ENCODE data around the gene GDNF.
A peak's percentile ranks its signal among the peaks of the same experiment; 100 is the strongest.

GDNF gene

GRCh38 chr5:37839407-37840052 is at the start of gene GDNF:
TSS of gene GDNF (minus strand) at chr5:37840041. CDS start at chr5:37834796, 5,245 bp downstream.
- Histone ChIP-seq H3K27ac (ENCODE audit: low read length) (no peak within 1 kb of the TSS), H3K4me1 (ENCODE audit: insufficient read depth, low read length) (peaks cover 16% of the 10 kb centered on the region; the same call in 1 of the 2 replicates), H3K36me3 (ENCODE audit: insufficient read depth, low read depth, low read length) (no peaks in the 10 kb centered on the region)

GRCh38 chr5:37888476-37888875 is 48.6 kb upstream of the GDNF start:
- H3K27me3 ChIP-seq (ENCODE audit: insufficient read depth, low read length) = no peaks in the 10 kb centered on the region
- no peak overlapping the region for H3K4me3 ChIP-seq (ENCODE audit: low read length)
- H3K4me1 ChIP-seq (ENCODE audit: insufficient read depth, low read length) = no peaks in the 10 kb centered on the region
- no peak overlapping the region for H3K27ac ChIP-seq (ENCODE audit: low read length)
- H3K36me3 ChIP-seq (ENCODE audit: insufficient read depth, low read depth, low read length) = no peaks in the 10 kb centered on the region
- H3K9me3 ChIP-seq (ENCODE audit: insufficient read depth, low read depth, low read length) = no peaks in the 10 kb centered on the region
- H3K9ac ChIP-seq (ENCODE audit: low read depth, low read length) = no peak overlapping the region

More at GRCh38 chr5:37839407-37840052, at the start of gene GDNF:
- Histone ChIP-seq H3K9ac (ENCODE audit: low read depth, low read length) (no peak within 1 kb of the TSS), H3K4me3 (ENCODE audit: low read length) (peak within 1 kb of the TSS; percentile 66), H3K9me3 (ENCODE audit: insufficient read depth, low read depth, low read length) (peaks cover 3% of the 10 kb centered on the region; the same call in 1 of the 2 replicates), H3K27me3 (ENCODE audit: insufficient read depth, low read length) (peaks cover 96% of the 10 kb centered on the region)

GRCh38 chr5:37886242-37886905 is 46.5 kb upstream of the GDNF start:
- Histone ChIP-seq H3K4me1 (ENCODE audit: insufficient read depth, low read length) (no peaks in the 10 kb centered on the region), H3K27ac (ENCODE audit: low read length) (no peak overlapping the region), H3K9me3 (ENCODE audit: insufficient read depth, low read depth, low read length) (no peaks in the 10 kb centered on the region), H3K4me3 (ENCODE audit: low read length) (no peak overlapping the region), H3K27me3 (ENCODE audit: insufficient read depth, low read length) (no peaks in the 10 kb centered on the region), H3K36me3 (ENCODE audit: insufficient read depth, low read depth, low read length) (no peaks in the 10 kb centered on the region), H3K9ac (ENCODE audit: low read depth, low read length) (no peak overlapping the region)

GRCh38 chr5:37882636-37883035 is 42.8 kb upstream of the GDNF start:
- H3K4me3 ChIP-seq (ENCODE audit: low read length) = no peak overlapping the region
- no peak overlapping the region for H3K27ac ChIP-seq (ENCODE audit: low read length)
- H3K27me3 ChIP-seq (ENCODE audit: insufficient read depth, low read length) = no peaks in the 10 kb centered on the region
- H3K36me3 ChIP-seq (ENCODE audit: insufficient read depth, low read depth, low read length) = no peaks in the 10 kb centered on the region
- H3K9ac ChIP-seq (ENCODE audit: low read depth, low read length) = no peak overlapping the region
- H3K9me3 ChIP-seq (ENCODE audit: insufficient read depth, low read depth, low read length) = no peaks in the 10 kb centered on the region
- no peaks in the 10 kb centered on the region for H3K4me1 ChIP-seq (ENCODE audit: insufficient read depth, low read length)

- no peaks in the 10 kb centered on the region for H3K4me1 ChIP-seq (ENCODE audit: insufficient read depth, low read length)
- H3K9me3 ChIP-seq (ENCODE audit: insufficient read depth, low read depth, low read length) = no peaks in the 10 kb centered on the region; the same call in 1 of the 2 replicates
- H3K27ac ChIP-seq (ENCODE audit: low read length) = no peak overlapping the region
- no peaks in the 10 kb centered on the region for H3K27me3 ChIP-seq (ENCODE audit: insufficient read depth, low read length)
- H3K36me3 ChIP-seq (ENCODE audit: insufficient read depth, low read depth, low read length) = no peaks in the 10 kb centered on the region
- no peak overlapping the region for H3K9ac ChIP-seq (ENCODE audit: low read depth, low read length)
- no peak overlapping the region for H3K4me3 ChIP-seq (ENCODE audit: low read length)
Measured at GRCh38 chr5:37881359-37881758, 41.5 kb upstream of the GDNF start.

- Histone ChIP-seq H3K27ac (ENCODE audit: low read length) (no peak overlapping the region), H3K9ac (ENCODE audit: low read depth, low read length) (no peak overlapping the region), H3K4me3 (ENCODE audit: low read length) (no peak overlapping the region), H3K36me3 (ENCODE audit: insufficient read depth, low read depth, low read length) (no peaks in the 10 kb centered on the region), H3K27me3 (ENCODE audit: insufficient read depth, low read length) (no peaks in the 10 kb centered on the region), H3K4me1 (ENCODE audit: insufficient read depth, low read length) (peaks cover 6% of the 10 kb centered on the region; the same call in 1 of the 2 replicates), H3K9me3 (ENCODE audit: insufficient read depth, low read depth, low read length) (no peaks in the 10 kb centered on the region; the same call in 1 of the 2 replicates)
Measured at GRCh38 chr5:37876943-37877342, 37.1 kb upstream of the GDNF start.

- H3K4me3 ChIP-seq (ENCODE audit: low read length) = no peak overlapping the region
- H3K27ac ChIP-seq (ENCODE audit: low read length) = no peak overlapping the region
- peaks cover 6% of the 10 kb centered on the region; the same call in 1 of the 2 replicates for H3K4me1 ChIP-seq (ENCODE audit: insufficient read depth, low read length)
- no peaks in the 10 kb centered on the region; the same call in 1 of the 2 replicates for H3K9me3 ChIP-seq (ENCODE audit: insufficient read depth, low read depth, low read length)
- H3K36me3 ChIP-seq (ENCODE audit: insufficient read depth, low read depth, low read length) = no peaks in the 10 kb centered on the region
- no peaks in the 10 kb centered on the region for H3K27me3 ChIP-seq (ENCODE audit: insufficient read depth, low read length)
- no peak overlapping the region for H3K9ac ChIP-seq (ENCODE audit: low read depth, low read length)
Measured at GRCh38 chr5:37876245-37876644, 36.4 kb upstream of the GDNF start.

- no peaks in the 10 kb centered on the region for H3K36me3 ChIP-seq (ENCODE audit: insufficient read depth, low read depth, low read length)
- H3K9me3 ChIP-seq (ENCODE audit: insufficient read depth, low read depth, low read length) = no peaks in the 10 kb centered on the region; the same call in 1 of the 2 replicates
- H3K4me3 ChIP-seq (ENCODE audit: low read length) = no peak overlapping the region
- peaks cover 6% of the 10 kb centered on the region; the same call in 1 of the 2 replicates for H3K4me1 ChIP-seq (ENCODE audit: insufficient read depth, low read length)
- H3K27me3 ChIP-seq (ENCODE audit: insufficient read depth, low read length) = no peaks in the 10 kb centered on the region
- H3K9ac ChIP-seq (ENCODE audit: low read depth, low read length) = no peak overlapping the region
- no peak overlapping the region for H3K27ac ChIP-seq (ENCODE audit: low read length)
Measured at GRCh38 chr5:37875051-37875787, 35.4 kb upstream of the GDNF start.

- Histone ChIP-seq H3K27me3 (ENCODE audit: insufficient read depth, low read length) (no peaks in the 10 kb centered on the region), H3K36me3 (ENCODE audit: insufficient read depth, low read depth, low read length) (no peaks in the 10 kb centered on the region), H3K27ac (ENCODE audit: low read length) (no peak overlapping the region), H3K4me1 (ENCODE audit: insufficient read depth, low read length) (peaks cover 6% of the 10 kb centered on the region; the same call in 1 of the 2 replicates), H3K9me3 (ENCODE audit: insufficient read depth, low read depth, low read length) (no peaks in the 10 kb centered on the region; the same call in 1 of the 2 replicates), H3K4me3 (ENCODE audit: low read length) (no peak overlapping the region), H3K9ac (ENCODE audit: low read depth, low read length) (no peak overlapping the region)
Measured at GRCh38 chr5:37873988-37874387, 34.1 kb upstream of the GDNF start.

- H3K9ac ChIP-seq (ENCODE audit: low read depth, low read length) = no peak overlapping the region
- H3K4me1 ChIP-seq (ENCODE audit: insufficient read depth, low read length) = peaks cover 6% of the 10 kb centered on the region; the same call in 1 of the 2 replicates
- H3K9me3 ChIP-seq (ENCODE audit: insufficient read depth, low read depth, low read length) = no peaks in the 10 kb centered on the region; the same call in 1 of the 2 replicates
- no peaks in the 10 kb centered on the region for H3K36me3 ChIP-seq (ENCODE audit: insufficient read depth, low read depth, low read length)
- H3K27me3 ChIP-seq (ENCODE audit: insufficient read depth, low read length) = no peaks in the 10 kb centered on the region
- no peak overlapping the region for H3K27ac ChIP-seq (ENCODE audit: low read length)
- no peak overlapping the region for H3K4me3 ChIP-seq (ENCODE audit: low read length)
Measured at GRCh38 chr5:37871023-37871815, 31.4 kb upstream of the GDNF start.

GRCh38 chr5:37869216-37869615 is 29.4 kb upstream of the GDNF start:
- no peak overlapping the region for H3K4me3 ChIP-seq (ENCODE audit: low read length)

More at GRCh38 chr5:37869216-37869615, 29.4 kb upstream of the GDNF start:
- H3K36me3 ChIP-seq (ENCODE audit: insufficient read depth, low read depth, low read length) = no peaks in the 10 kb centered on the region
- H3K9ac ChIP-seq (ENCODE audit: low read depth, low read length) = no peak overlapping the region
- H3K9me3 ChIP-seq (ENCODE audit: insufficient read depth, low read depth, low read length) = no peaks in the 10 kb centered on the region
- H3K27me3 ChIP-seq (ENCODE audit: insufficient read depth, low read length) = no peaks in the 10 kb centered on the region
- no peak overlapping the region for H3K27ac ChIP-seq (ENCODE audit: low read length)
- H3K4me1 ChIP-seq (ENCODE audit: insufficient read depth, low read length) = no peaks in the 10 kb centered on the region
